HepG2 (cell line): ENCODE data around the gene NCF2. TPM values are rescaled to one million over a fixed set of nuclear protein-coding genes. Genes with fewer than 3 reads are reported as not detected.

ENCODE experiments used
- ATAC-seq: fragments of 200-7000 bp; cut with Tn5 transposase; 3 replicates; pipeline ENCODE4 v1.9.1; 2020; ENCODE audit warnings: mild to moderate bottlenecking, moderate library complexity
- BruUV-seq: library from RNA; stranded (reverse); fragments of 400-500 nt; replicated peaks from 2 replicates; lab custom pipeline; 2021; lab: Mats Ljungman, UMichigan
- CTCF ChIA-PET: fragments of 300-600 bp; formaldehyde crosslinking; extraction: SDS; loops from one replicate; lab custom pipeline; 2021; ENCODE audit warnings: low total read pairs, inconsistent platforms, low intra/inter-chr PET ratio; lab: Yijun Ruan, JAX
- POLR2A ChIA-PET: fragments of 350-600 bp; sonication (Branson Sonifier 250); formaldehyde crosslinking; loops from one replicate; lab custom pipeline; 2020; ENCODE audit warnings: antibody characterized with exemption, inconsistent platforms; lab: Yijun Ruan, JAX
- DNase-seq: peaks from one replicate; pipeline ENCODE4 v3.0.0-alpha.2; 2015; ENCODE audit warnings: low spot score
- FAIRE-seq: peaks from 3 replicates; lab custom pipeline; 2011; peaks lifted over from hg19 to GRCh38; lab: Jason Lieb, UNC
- H2AFZ ChIP-seq: one replicate; pipeline ENCODE4 v1.6.1; 2011; ENCODE audit warnings: low read length, inconsistent platforms
- H3K27ac ChIP-seq: fragments of 300-600 bp; 3 replicates; pipeline ENCODE4 v1.8.0; 2011; ENCODE audit warnings: mixed run types, mild to moderate bottlenecking, mixed read lengths, low read length, inconsistent platforms; ENCODE audit not compliant: insufficient read depth; ENCODE audit errors: extremely low read length
- H3K27me3 ChIP-seq, 2 experiments: fragments of 200-600 bp in 1 of 2; 2 replicates in 1 of 2; 3 replicates in 1 of 2; pipeline versions ENCODE4 v1.6.0 to v1.8.0; 2011; ENCODE audit warnings: low read length in 2 of 2, mild to moderate bottlenecking in 2 of 2, moderate library complexity in 2 of 2, inconsistent platforms in 1 of 2; ENCODE audit not compliant: insufficient read depth in 2 of 2, control insufficient read depth in 1 of 2
- H3K36me3 ChIP-seq, 2 experiments: fragments of 200-600 bp in 1 of 2; replicated peaks in 1 of 2; 2 replicates in 1 of 2; 3 replicates in 1 of 2; pipeline versions ENCODE4 v1.5.1 to v1.8.0; 2011; ENCODE audit warnings: low read length in 2 of 2, inconsistent platforms in 1 of 2; ENCODE audit not compliant: insufficient read depth in 2 of 2, control insufficient read depth in 1 of 2
- H3K4me1 ChIP-seq: 2 replicates; pipeline ENCODE4 v1.5.1; 2012; ENCODE audit warnings: low read length, inconsistent platforms; ENCODE audit not compliant: insufficient read depth
- H3K4me2 ChIP-seq: 2 replicates; pipeline ENCODE4 v1.6.0; 2011; ENCODE audit warnings: low read depth, low read length, inconsistent platforms
- H3K4me3 ChIP-seq, 3 experiments: fragments of 200-600 bp in 1 of 3; sonication (generic), shearing (Covaris generic) in 1 of 3; replicated peaks in 1 of 3; 2 replicates each; pipeline ENCODE4 v1.5.1; 2011 to 2016; ENCODE audit warnings: low read length in 3 of 3, inconsistent platforms in 2 of 3, low read depth in 2 of 3, mild to moderate bottlenecking in 2 of 3, control low read depth in 1 of 3, mixed read lengths in 1 of 3; ENCODE audit not compliant: insufficient read depth in 1 of 3
- H3K79me2 ChIP-seq: one replicate; pipeline ENCODE4 v1.6.1; 2011; ENCODE audit warnings: low read length, inconsistent platforms; ENCODE audit not compliant: insufficient read depth
- H3K9ac ChIP-seq: 2 replicates; pipeline ENCODE4 v1.6.0; 2011; ENCODE audit warnings: mild to moderate bottlenecking, low read depth, low read length, inconsistent platforms; ENCODE audit not compliant: insufficient read depth
- H3K9me3 ChIP-seq: 2 replicates; pipeline ENCODE4 v1.5.1; 2012; ENCODE audit warnings: mild to moderate bottlenecking, low read length
- H4K20me1 ChIP-seq: 2 replicates; pipeline ENCODE4 v1.6.0; 2011; ENCODE audit warnings: inconsistent platforms, mild to moderate bottlenecking, low read length, moderate library complexity; ENCODE audit not compliant: insufficient read depth
- GMEB1 ChIP-seq: sonication (generic); formaldehyde crosslinking; IDR thresholded peaks from 2 replicates; pipeline ENCODE4 v1.5.1; 2020; ENCODE audit warnings: missing genetic modification reagents, mild to moderate bottlenecking, borderline replicate concordance
- HINFP ChIP-seq: sonication (generic); formaldehyde crosslinking; IDR thresholded peaks from 2 replicates; pipeline ENCODE4 v1.4.0; 2020; ENCODE audit warnings: low read depth, mild to moderate bottlenecking, missing genetic modification reagents
- PATZ1 ChIP-seq: sonication (generic); formaldehyde crosslinking; IDR thresholded peaks from 2 replicates; pipeline ENCODE4 v1.4.0; 2020; ENCODE audit warnings: missing genetic modification reagents
- POGZ ChIP-seq: sonication (generic); formaldehyde crosslinking; IDR thresholded peaks from 2 replicates; pipeline ENCODE4 v1.4.0; 2020; ENCODE audit warnings: mild to moderate bottlenecking, missing genetic modification reagents
- RBFOX2 ChIP-seq: fragments of 200-400 bp; formaldehyde crosslinking; IDR thresholded peaks from 2 replicates; pipeline ENCODE4 v1.6.1; 2017; ENCODE audit warnings: low read depth, mild to moderate bottlenecking, low read length
- SKI ChIP-seq: fragments of 450-650 bp; IDR thresholded peaks from one replicate; pipeline ENCODE4 v1.6.1; 2018; ENCODE audit warnings: mild to moderate bottlenecking; ENCODE audit not compliant: partially characterized antibody
- TEF ChIP-seq: sonication (generic); formaldehyde crosslinking; IDR thresholded peaks from 2 replicates; pipeline ENCODE4 v1.5.0; 2020; ENCODE audit warnings: missing genetic modification reagents
- UBTF ChIP-seq: sonication (generic); formaldehyde crosslinking; IDR thresholded peaks from 2 replicates; pipeline ENCODE4 v1.4.0; 2020; ENCODE audit warnings: mild to moderate bottlenecking, missing genetic modification reagents
- YEATS4 ChIP-seq: sonication (generic); formaldehyde crosslinking; IDR thresholded peaks from 2 replicates; pipeline ENCODE4 v1.4.0; 2020; ENCODE audit warnings: missing genetic modification reagents, borderline replicate concordance
- ZBTB39 ChIP-seq: sonication (generic); formaldehyde crosslinking; IDR thresholded peaks from 2 replicates; pipeline ENCODE4 v1.5.0; 2020; ENCODE audit warnings: missing genetic modification reagents
- ZFP36L1 ChIP-seq: sonication (generic); formaldehyde crosslinking; IDR thresholded peaks from 2 replicates; pipeline ENCODE4 v1.8.0; 2022; ENCODE audit warnings: mild to moderate bottlenecking, missing genetic modification reagents, moderate library complexity
- ZFP90 ChIP-seq: sonication (generic); formaldehyde crosslinking; IDR thresholded peaks from 2 replicates; pipeline ENCODE4 v1.8.0; 2022; ENCODE audit warnings: missing genetic modification reagents, mild to moderate bottlenecking, inconsistent platforms, borderline replicate concordance
- ZNF546 ChIP-seq: sonication (generic); formaldehyde crosslinking; conservative IDR thresholded peaks from 2 replicates; pipeline ENCODE4 v1.8.1; 2023; ENCODE audit warnings: mild to moderate bottlenecking, missing genetic modification reagents
- ZNF841 ChIP-seq: sonication (generic); formaldehyde crosslinking; IDR thresholded peaks from 2 replicates; pipeline ENCODE4 v1.8.1; 2023; ENCODE audit warnings: missing genetic modification reagents, borderline replicate concordance
- WGBS: methylation state at CpG from one replicate; pipeline ENCODE4 v1.1.6; 2017; ENCODE audit warnings: low lambda C conversion rate; 5-methylcytosine and 5-hydroxymethylcytosine counted together
- in situ Hi-C: cut with HindIII; loops from 2 replicates; pipeline ENCODE4 v1.10.0; 2017; ENCODE audit warnings: low pct_unique_long_range_greater_than_20kb; ENCODE audit not compliant: extremely low pct_ligation_motif_present
- intact Hi-C: fragments of 100-400 bp; cut with micrococcal nuclease; formaldehyde crosslinking; loops from one replicate; pipeline ENCODE4 v1.10.0; 2022; ENCODE audit not compliant: unreplicated experiment
- polyA plus RNA-seq, 8 experiments: library from polyadenylated mRNA; depleted of rRNA in 3 of 8; stranded (reverse) in 7 of 8; unstranded in 1 of 8; fragments of >200 nt; fragmentation: Illumina TruSeq in 4 of 8; extraction: Trizol in 4 of 8; gene quantifications; 2 replicates each; pipeline versions ENCODE4 v1.2.1 to v1.2.3, GENCODE V29; 2011 to 2016; ENCODE audit warnings: low read depth in 4 of 8, missing spikeins in 1 of 8, mixed read lengths in 1 of 8; ENCODE audit not compliant: insufficient read depth in 1 of 8
- total RNA-seq, 5 experiments: library from RNA; depleted of rRNA; stranded (reverse); fragments of >200 nt; fragmentation: Illumina TruSeq; extraction: Trizol; gene quantifications; 2 replicates each; pipeline ENCODE4 v1.2.3, GENCODE V29; 2016; ENCODE audit warnings: low read depth in 1 of 5

Gene NCF2
- total and polyA plus RNA-seq, 2 of the 13 experiments (the other 11 are each of a cell fraction or from before 2014, with no cell fraction given): 0.18 to 0.46 TPM

GRCh38 chr1:183592733-183593132, 2.5 kb upstream of the NCF2 start:
- in situ Hi-C loops: no loop called here
- DNase-seq: no peak
- Histone ChIP-seq H3K4me1 (no peaks in the 10 kb centered on the region), H3K4me3 (no peak overlapping the region), H3K27ac (no peak overlapping the region), H3K9ac (no peak overlapping the region), H3K79me2 (no peaks in the 10 kb centered on the region), H4K20me1 (no peaks in the 10 kb centered on the region), H2AFZ (no peak overlapping the region), H3K4me2 (no peak overlapping the region), H3K9me3 (no peaks in the 10 kb centered on the region), H3K36me3 (no peaks in the 10 kb centered on the region), H3K27me3 (peaks cover 1 to 26% of the 10 kb centered on the region in 2 experiments; a peak in 4 of 5 replicates)
- intact Hi-C loops: no loop called here
- ChIA-PET CTCF (no interaction called here), POLR2A (no interaction called here)
- ATAC-seq: no peak
- 77% methylated on average over 7 of the region's 7 CpGs for WGBS
- FAIRE-seq: no peak
- BruUV-seq: no TSS peak
- no peak for TF ChIP-seq RBFOX2
- no peak for TF ChIP-seq POGZ (CRISPR knock-in tag)
- no peak for TF ChIP-seq PATZ1 (CRISPR knock-in tag)
- TF ChIP-seq TEF (CRISPR knock-in tag): no peak
- no peak for TF ChIP-seq YEATS4 (CRISPR knock-in tag)
- TF ChIP-seq ZBTB39 (CRISPR knock-in tag): no peak
- no peak for TF ChIP-seq GMEB1 (CRISPR knock-in tag)
- no peak for TF ChIP-seq HINFP (CRISPR knock-in tag)
- TF ChIP-seq SKI: no peak
- TF ChIP-seq ZNF841: no peak
- TF ChIP-seq ZFP90: no peak
- TF ChIP-seq UBTF (CRISPR knock-in tag): no peak
- no peak for TF ChIP-seq ZFP36L1 (CRISPR knock-in tag)
- no peak for TF ChIP-seq ZNF546
